Right atrium auricular region (tissue), 2 donors: Measurements from ENCODE around the gene EIF5. TPM values are rescaled to one million over a fixed set of nuclear protein-coding genes. Genes with fewer than 3 reads are reported as not detected.
A peak's percentile ranks its signal among the peaks of the same experiment; 100 is the strongest.

Experiments used
- DNase-seq: peaks from one replicate; pipeline ENCODE4 v3.0.0-alpha.2; 2019; ENCODE audit warnings: low spot score
- H3K27ac ChIP-seq, 2 donors: fragments of 200-600 bp; sonication (generic); 1 replicate in 1 of 2; 2 replicates in 1 of 2; pipeline ENCODE4 v1.5.1; 2016 to 2019
- H3K27me3 ChIP-seq, 2 donors: fragments of 200-600 bp; sonication (generic); one replicate each; pipeline versions ENCODE4 v1.5.1 to v1.6.0; 2017 to 2019
- H3K36me3 ChIP-seq: fragments of 200-600 bp; sonication (generic); one replicate; pipeline ENCODE4 v1.5.1; 2016
- H3K4me1 ChIP-seq, 2 donors: fragments of 200-600 bp; sonication (generic); one replicate each; pipeline versions ENCODE4 v1.5.1 to v1.6.0; 2017 to 2019
- H3K4me3 ChIP-seq, 2 donors: fragments of 200-600 bp; sonication (generic); 1 replicate in 1 of 2; 2 replicates in 1 of 2; pipeline ENCODE4 v1.5.1; 2017 to 2019; ENCODE audit warnings: mild to moderate bottlenecking in 1 of 2, moderate library complexity in 1 of 2
- H3K9me3 ChIP-seq, 2 donors: fragments of 200-600 bp; sonication (generic); one replicate each; pipeline ENCODE4 v1.5.1; 2019
- total RNA-seq, 2 donors: library from RNA; depleted of rRNA; stranded (reverse); fragments of >200 nt; gene quantifications; one replicate each; pipeline ENCODE4 v1.1.0, GENCODE V29; 2016
- TF ChIP-seq, protein P1 (sequence below), 2 donors: fragments of 200-600 bp; sonication (generic); IDR thresholded peaks; one replicate each; pipeline ENCODE4 v1.5.1; 2019; ENCODE audit warnings: antibody characterized with exemption in 2 of 2

Gene EIF5
- total RNA-seq, 2 donors from 2014 or later = 175 to 205 TPM

DNA sequence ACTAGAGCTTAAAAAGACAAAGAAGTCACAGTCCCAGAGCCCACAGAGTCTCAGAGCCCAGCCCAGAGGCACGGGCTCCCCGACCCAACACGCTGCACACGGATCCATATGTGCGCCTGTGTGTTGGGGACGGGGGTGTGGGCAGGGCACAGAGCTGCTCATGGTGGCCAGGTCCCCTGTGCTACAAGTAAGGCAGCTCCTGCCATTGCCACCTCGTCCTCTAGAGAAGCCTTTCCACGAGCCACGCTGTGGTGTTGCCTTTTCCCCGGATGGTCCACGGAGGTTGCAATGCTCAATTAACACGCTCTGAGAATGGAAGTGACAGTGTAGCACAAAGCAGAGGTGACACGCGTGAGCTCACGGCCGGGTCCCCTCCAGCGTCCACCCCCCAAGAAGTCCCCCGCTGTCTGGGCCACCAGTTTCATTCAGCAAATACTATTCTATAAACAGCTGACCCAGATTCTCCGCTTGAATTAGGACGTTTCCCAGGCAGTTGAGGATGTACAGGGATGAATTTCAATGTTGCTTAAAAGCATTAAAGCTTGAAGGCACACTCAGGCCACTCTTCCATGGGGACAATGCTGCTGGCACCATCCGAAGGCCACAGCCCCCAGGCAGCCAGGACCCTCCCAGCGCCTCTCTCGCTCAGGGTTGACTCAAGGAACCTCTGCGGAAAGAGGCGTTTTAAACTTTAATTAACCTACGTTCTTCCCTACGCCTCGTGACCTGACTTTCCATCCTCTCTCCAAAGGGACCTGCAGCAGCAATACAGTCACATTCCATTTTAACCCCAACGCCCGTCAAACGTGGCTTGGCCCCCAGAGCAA, 22.7 kb upstream of the EIF5 start:
- H3K36me3 ChIP-seq = no peaks in the 10 kb centered on the region
- TF ChIP-seq, protein P1, sequence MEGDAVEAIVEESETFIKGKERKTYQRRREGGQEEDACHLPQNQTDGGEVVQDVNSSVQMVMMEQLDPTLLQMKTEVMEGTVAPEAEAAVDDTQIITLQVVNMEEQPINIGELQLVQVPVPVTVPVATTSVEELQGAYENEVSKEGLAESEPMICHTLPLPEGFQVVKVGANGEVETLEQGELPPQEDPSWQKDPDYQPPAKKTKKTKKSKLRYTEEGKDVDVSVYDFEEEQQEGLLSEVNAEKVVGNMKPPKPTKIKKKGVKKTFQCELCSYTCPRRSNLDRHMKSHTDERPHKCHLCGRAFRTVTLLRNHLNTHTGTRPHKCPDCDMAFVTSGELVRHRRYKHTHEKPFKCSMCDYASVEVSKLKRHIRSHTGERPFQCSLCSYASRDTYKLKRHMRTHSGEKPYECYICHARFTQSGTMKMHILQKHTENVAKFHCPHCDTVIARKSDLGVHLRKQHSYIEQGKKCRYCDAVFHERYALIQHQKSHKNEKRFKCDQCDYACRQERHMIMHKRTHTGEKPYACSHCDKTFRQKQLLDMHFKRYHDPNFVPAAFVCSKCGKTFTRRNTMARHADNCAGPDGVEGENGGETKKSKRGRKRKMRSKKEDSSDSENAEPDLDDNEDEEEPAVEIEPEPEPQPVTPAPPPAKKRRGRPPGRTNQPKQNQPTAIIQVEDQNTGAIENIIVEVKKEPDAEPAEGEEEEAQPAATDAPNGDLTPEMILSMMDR (IDR thresholded peaks at IDR 0.05) = no peak
- peaks cover 0 to 2% of the 10 kb centered on the region in 2 donors for H3K9me3 ChIP-seq
- DNase-seq = no peak
- H3K4me1 ChIP-seq = no peaks in the 10 kb centered on the region
- H3K4me3 ChIP-seq = no peak overlapping the region
- H3K27ac ChIP-seq = no peak overlapping the region
- no peaks in the 10 kb centered on the region for H3K27me3 ChIP-seq

DNA sequence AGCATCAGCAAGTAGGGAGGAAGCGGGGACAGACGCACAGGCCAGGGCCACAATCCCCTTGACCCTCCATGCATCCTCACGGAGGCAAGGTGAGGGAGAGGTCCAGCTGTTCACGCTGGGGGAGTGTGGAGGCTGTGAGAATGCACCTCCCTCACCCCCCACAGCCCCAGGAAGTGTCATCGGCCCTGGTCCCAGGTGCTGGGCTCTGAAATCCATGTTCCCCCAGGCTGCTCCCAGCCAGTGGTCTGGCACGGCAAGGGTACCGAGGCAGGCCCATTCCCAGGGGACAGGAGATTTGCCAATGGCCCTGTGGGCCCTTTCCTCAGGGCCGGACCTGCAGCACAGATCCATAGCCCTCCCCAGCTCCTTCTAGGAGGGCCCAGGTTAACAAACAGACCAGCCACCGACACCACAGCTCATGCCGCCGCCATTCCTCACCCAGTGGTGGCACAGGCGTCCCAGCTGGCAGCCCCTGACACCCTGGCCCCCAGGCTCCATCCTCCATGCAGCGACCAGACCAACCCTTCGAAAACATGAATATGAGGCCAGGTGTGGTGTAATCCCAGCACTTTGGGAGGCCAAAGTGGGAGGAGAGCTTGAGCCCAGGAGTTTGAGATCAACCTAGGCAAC, 21.9 kb upstream of the EIF5 start:
- H3K36me3 ChIP-seq = no peaks in the 10 kb centered on the region
- no peaks in the 10 kb centered on the region for H3K4me1 ChIP-seq
- H3K4me3 ChIP-seq = no peak overlapping the region
- H3K27ac ChIP-seq = no peak overlapping the region
- no peak for DNase-seq
- no peaks in the 10 kb centered on the region for H3K27me3 ChIP-seq
- TF ChIP-seq, protein P1 (IDR thresholded peaks at IDR 0.05) = no peak
- no peaks in the 10 kb centered on the region for H3K9me3 ChIP-seq

DNA sequence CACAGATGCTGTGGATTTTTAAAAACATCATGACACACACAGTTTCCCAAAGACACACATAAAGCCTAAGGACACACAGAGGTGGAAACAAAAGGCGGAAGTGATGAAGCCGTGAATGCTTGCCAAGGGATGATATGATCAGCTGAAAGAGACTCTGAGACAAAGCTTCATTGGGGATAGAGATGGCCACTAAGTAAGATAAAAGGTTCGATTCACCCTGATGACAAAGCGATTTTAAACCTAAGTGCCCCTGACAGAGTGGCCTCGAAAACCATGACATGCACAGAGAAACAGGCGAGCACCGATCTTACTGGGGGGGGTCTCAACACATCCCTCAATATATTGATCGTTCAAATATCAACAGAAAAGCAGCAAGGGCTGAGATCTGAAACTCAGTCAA, 20.3 kb upstream of the EIF5 start:
- H3K9me3 ChIP-seq = no peaks in the 10 kb centered on the region
- no peak overlapping the region for H3K4me3 ChIP-seq
- no peaks in the 10 kb centered on the region for H3K36me3 ChIP-seq
- no peak overlapping the region for H3K27ac ChIP-seq
- TF ChIP-seq, protein P1 (IDR thresholded peaks at IDR 0.05) = no peak
- H3K27me3 ChIP-seq = no peaks in the 10 kb centered on the region
- H3K4me1 ChIP-seq = no peaks in the 10 kb centered on the region
- DNase-seq = no peak

DNA sequence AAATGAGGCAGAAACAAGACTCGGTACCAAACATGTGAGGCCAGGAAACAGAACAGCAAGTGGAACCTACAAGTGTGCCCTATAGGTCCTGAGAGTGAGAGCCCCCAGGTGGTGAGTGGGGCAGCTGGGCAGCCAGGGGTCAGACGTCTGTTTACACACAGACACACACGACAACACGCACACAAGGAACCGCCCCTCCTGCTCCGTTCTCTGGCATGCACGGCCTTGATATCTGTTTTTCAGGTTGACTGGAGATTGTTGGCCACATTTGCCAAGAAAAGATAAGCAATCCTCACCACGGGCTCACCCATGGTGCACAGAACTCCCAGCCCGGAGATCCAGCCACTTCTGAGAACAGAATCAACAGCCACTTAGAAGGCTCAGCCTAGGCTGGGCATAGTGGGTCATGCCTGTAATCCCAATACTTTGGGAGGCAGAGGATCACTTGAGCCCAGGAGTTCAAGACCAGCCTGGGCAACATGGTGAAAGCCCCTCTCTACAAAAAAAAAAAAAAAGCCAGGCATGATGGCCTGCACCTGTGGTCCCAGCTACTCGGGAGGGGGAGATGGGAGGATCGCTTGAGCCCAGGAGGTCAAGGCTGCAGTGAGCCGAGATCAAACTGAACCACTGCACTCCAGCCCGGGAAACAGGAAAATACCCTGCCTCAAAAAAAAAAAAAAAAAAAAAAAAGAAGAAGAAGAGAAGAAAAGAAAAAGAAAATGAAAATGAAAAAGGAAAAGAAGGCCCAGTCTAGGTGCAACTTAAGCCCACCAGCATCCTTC, 19.4 kb upstream of the EIF5 start:
- Histone ChIP-seq H3K27me3 (no peaks in the 10 kb centered on the region), H3K4me3 (no peak overlapping the region), H3K9me3 (no peaks in the 10 kb centered on the region), H3K27ac (peak overlapping the region in 1 of 2 donors; percentile 31), H3K4me1 (no peaks in the 10 kb centered on the region), H3K36me3 (no peaks in the 10 kb centered on the region)
- DNase-seq = no peak
- TF ChIP-seq, protein P1 (IDR thresholded peaks at IDR 0.05) = no peak

DNA sequence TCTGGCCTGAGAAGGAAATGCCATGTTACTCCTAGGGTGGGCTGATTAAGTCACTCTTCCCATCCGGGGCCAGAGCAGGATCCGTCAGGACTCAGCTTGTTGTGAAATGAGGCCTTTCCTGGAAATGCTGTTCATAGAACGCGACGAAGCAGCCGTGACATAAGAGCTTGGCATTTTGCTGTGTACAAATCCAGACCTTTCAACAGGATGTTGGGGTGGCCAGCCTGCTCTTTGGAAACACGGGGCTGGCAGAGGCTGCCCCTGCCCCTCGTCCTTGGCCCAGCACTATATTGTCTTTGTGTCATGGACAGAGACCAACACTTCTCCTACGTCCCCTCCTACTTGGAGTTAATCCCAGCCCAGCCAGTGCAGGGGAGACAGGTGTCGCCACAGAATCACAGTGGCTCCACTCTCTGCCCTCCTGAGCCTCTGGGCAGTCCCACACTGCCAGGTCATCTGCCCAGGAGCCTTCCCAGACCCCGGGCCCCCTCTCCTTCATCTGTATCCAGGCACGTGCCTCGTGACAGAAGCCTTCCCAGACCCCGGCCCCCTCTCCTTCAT, 18.6 kb upstream of the EIF5 start:
- peak overlapping the region in 1 of 2 donors; percentile 31 for H3K27ac ChIP-seq
- TF ChIP-seq, protein P1 (IDR thresholded peaks at IDR 0.05) = no peak
- DNase-seq = peak; percentile 72
- H3K36me3 ChIP-seq = no peaks in the 10 kb centered on the region
- H3K27me3 ChIP-seq = no peaks in the 10 kb centered on the region
- H3K4me3 ChIP-seq = no peak overlapping the region
- no peaks in the 10 kb centered on the region for H3K4me1 ChIP-seq
- H3K9me3 ChIP-seq = no peaks in the 10 kb centered on the region
